HG02943 (cell line): ENCODE results near the gene SYPL2.
A peak's percentile ranks its signal among the peaks of the same experiment; 100 is the strongest.
"Not testable (repeated sequence)": the region's sequence is repeated elsewhere in the genome, so short reads cannot be mapped to it uniquely, and the experiment has no call there.

Source experiments
- ATAC-seq: cut with Tn5 transposase; IDR thresholded peaks from one replicate; pipeline ENCODE4 v1.9.1; 2021; ENCODE audit warnings: mild to moderate bottlenecking, low read depth, moderate library complexity; ENCODE audit not compliant: unreplicated experiment

Gene SYPL2

GRCh38 chr1:109466452-109467300 lies at the start of gene SYPL2:
SYPL2 (plus strand) TSS chr1:109466546; CDS start chr1:109466844, 298 bp downstream.
- ATAC-seq: no peak

DNA sequence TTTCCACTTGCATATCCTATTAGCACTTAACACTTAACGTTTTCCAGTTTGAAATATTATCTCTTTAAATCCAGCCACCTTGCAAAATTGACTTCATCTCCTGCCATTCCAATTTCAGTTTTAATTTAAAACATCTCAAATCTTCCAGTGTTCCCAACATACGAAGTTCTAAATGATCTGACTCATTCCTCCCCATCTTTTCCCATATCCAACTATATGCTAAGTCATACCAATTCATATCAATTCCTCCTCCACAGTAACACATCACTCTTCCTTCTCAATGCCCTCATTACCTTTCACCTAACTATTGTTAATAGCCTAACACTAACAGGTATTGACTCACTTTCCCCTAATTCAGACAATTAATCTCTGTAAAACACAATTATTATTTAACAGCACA lies 42.8 kb upstream of the SYPL2 start:
- ATAC-seq: no peak

DNA sequence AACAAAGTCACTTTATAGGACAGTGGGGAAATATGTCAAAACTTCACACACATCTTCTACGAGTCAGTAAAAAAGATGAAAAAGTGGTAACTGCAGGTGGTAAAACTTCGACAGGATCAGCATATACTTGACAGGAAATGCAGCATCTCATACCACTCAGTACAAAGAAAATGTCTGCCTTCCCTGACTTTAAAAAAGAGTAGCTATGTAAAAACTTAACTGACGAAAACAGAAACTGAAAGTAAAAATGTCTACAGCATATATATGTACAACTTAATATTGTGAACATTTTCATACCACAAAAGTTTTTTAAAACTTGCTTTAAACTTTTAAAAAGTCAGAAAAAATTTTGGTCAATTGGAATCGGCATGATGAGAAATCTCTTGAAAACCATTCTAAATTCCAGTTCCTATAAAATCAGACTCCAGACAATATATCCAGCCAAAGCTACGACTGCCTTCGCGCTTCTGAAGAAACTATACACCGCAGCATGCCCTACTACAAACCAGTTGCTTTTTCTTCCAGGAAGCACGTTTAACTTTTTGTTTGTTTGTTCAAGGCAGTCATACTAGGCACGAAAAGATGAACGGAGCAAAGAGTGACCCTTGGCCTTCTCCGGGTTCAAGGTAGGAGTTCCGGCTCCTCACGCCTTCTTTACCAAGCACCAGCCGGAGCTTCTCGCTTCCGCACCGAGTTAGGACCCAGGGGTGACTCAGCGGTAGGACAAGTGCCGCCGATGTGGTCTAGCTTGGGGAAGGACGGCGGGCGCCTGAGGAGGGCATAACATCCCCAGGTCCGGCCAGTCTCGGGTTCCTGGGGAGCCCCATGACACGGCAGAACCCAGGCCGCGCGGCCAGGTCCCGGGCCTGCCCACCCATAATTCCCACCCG lies 40.7 kb upstream of the SYPL2 start:
- peak; percentile 20 for ATAC-seq

GRCh38 chr1:109426281-109427170 lies 39.8 kb upstream of the SYPL2 start, which contains the start of gene PSMA5:
PSMA5 (minus strand) TSS chr1:109426448; CDS start chr1:109426330, 118 bp downstream.
- peak; percentile 98 for ATAC-seq

- no peak for ATAC-seq
Observed at GRCh38 chr1:109427171-109427467, 39.2 kb upstream of the SYPL2 start.

DNA sequence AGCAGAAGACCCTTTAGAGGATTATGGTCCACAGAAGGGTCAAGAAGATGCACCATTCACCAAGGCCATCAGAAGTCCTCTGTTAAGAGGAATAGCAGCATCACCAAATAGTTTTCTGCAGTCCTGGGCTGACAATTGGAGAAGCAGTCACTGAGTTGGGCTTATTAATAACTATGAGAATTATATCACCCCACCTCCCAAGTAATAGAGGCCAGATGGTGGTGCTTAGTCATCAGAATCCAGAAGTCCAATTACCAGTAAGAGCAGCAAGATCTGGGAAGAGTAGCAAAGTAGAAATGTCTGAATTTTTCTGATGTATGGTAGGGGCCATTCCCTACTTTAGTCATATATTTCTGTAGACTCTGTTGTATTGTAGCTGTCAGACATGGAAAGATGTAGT lies 34.0 kb upstream of the SYPL2 start:
- no peak for ATAC-seq

- ATAC-seq: no peak
Observed at GRCh38 chr1:109433322-109433721, 33.0 kb upstream of the SYPL2 start.

- ATAC-seq: no peak
Observed at GRCh38 chr1:109434484-109434883, 31.9 kb upstream of the SYPL2 start.

- no peak for ATAC-seq
Observed at GRCh38 chr1:109438798-109439297, 27.5 kb upstream of the SYPL2 start.

- ATAC-seq: no peak
Observed at GRCh38 chr1:109441069-109441468, 25.3 kb upstream of the SYPL2 start.

DNA sequence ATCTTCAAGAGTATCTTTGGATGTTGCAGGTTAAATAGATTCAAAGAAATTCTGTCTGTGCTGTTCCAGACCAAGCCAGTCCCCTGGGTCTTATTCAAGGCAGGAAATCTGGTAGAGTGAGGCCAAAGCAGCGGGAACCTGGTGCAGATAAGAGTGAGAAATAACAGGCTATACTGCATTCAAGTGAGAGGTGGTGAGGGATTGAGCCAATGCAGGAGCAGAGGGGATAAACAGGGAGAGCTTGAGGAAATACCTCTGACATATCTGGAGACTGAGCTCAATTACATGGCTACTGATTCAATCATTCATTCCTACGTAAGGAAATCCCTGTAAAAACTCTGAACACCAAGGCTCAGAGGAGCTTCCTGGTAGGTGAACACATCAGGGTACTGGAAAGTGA lies 22.9 kb upstream of the SYPL2 start:
- ATAC-seq: no peak

DNA sequence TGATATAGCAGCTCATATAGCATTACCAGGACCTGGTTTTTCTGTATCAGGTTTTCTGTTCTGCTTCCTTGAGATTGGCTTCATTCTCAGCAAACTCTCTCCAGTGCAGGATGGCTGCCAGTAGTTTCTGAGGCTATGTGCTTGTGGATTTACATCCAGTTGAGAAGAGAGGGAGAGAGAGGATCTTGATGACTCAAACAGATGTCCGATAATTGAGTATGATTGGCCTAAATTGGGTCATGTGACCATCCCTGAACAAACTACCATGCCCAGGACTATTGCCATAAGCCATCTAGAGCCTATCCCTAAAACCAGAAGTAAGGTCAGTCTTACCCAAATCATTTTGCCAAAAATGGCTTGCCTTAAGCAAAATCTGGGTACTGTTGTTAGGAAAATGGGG lies 22.0 kb upstream of the SYPL2 start:
- no peak for ATAC-seq

DNA sequence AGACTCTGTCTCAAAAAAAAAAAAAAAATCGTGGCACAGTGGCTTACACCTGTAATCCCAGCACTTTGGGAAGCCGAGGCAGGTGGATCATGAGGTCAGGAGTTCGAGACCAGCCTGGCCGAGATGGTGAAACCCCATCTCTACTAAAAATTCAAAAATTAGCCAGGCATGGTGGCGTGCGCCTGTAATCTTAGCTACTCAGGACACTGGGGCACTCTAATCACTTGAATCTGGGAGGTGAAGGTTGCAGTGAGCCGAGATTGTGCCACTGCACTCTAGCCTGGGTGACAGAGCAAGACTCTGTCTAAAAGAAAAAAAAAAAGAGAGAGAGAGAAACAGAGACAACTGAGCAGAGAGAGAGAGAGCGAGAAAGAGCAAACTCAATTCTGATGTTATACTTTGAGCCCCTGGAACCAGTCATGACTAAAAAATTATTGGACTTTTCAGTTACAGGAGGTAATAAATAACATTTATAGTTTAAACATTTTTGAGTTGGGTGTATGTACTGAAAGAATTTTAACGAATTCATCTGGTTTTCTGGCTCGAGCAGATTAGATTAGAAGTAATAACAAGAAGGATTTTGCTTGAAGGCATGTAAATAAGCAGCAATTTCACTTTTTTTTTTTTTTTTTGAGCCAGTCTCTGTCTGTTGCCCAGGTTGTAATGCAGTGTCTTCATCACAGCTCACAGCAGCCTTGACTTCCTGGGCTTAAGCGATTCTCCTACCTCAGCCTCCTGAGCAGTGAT lies 20.2 kb upstream of the SYPL2 start:
- not testable (repeated sequence) for ATAC-seq

GRCh38 chr1:109447524-109447923 lies 18.8 kb upstream of the SYPL2 start:
- no peak for ATAC-seq

GRCh38 chr1:109454497-109455133 lies 11.7 kb upstream of the SYPL2 start:
- ATAC-seq: no peak

- no peak for ATAC-seq
Observed at GRCh38 chr1:109457819-109458218, 8.5 kb upstream of the SYPL2 start.

DNA sequence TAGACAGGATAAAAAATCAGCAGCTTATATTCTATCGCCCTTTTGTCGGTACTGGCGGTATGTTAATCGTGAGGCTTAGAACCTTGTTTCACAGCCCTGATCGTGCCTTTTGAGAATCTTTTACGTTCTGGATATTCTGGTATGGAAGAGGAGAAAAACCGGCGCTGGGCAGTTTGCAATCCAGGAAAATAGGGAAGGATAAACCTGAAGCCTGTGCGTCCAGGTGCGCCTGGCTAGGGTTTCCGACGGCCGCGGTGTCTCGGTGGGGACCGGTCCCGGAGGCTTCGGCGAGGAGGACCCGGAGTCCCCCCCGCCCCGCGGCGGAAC lies 258 bp upstream of the SYPL2 start:
- no peak for ATAC-seq

- ATAC-seq: no peak
Observed at GRCh38 chr1:109467301-109467777, 993 bp downstream of the SYPL2 start.

DNA sequence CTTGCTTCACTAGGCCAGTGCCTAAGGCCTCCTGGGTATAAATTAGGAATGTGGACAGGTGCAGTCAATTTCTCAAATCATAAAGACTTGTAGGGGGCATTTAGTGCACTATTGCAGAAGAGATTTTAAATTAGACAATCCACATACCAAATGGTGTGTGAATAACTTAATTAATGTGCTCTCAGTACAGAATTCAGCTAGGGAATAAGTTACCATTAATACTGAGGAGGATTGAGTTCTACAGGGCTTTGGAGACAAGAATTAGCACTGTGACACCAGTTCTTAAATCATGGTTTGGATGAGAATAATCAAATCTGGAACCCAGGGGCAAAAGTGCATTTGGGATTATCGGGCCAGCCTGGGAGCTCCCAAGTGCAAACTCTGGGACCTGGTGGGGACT lies 1.7 kb downstream of the SYPL2 start:
- no peak for ATAC-seq
